Measurements from ENCODE around the gene CNBP. TPM values are rescaled to one million over a fixed set of nuclear protein-coding genes. Genes with fewer than 3 reads are reported as not detected.
"Not testable (repeated sequence)": the region's sequence is repeated elsewhere in the genome, so short reads cannot be mapped to it uniquely, and the experiment has no call there.

Gene CNBP
- polyA plus RNA-seq, 1 experiment = 268 TPM

- Histone ChIP-seq H3K27me3 (ENCODE audit: control insufficient read depth, insufficient read depth, low read length) (no peaks in the 10 kb centered on the region), H3K36me3 (ENCODE audit: control insufficient read depth, insufficient read depth, low read length) (no peaks in the 10 kb centered on the region), H3K4me3 (ENCODE audit: low read depth, low read length) (no peak overlapping the region)
- ChIA-PET POLR2A (interaction anchor here (1.2 kb wide), 1 partner anchor 10 kb away, joined by 5 read pairs; no protein-coding TSS in a partner anchor), CTCF (interaction anchor here (0.9 to 3.8 kb wide), 2 partner anchors 30 to 60 kb away, joined by 3 to 19 read pairs; no protein-coding TSS in a partner anchor)
- no peak for DNase-seq (ENCODE audit: low read depth)
- TF ChIP-seq CTCF (IDR thresholded peaks at IDR 0.05; ENCODE audit: insufficient read depth, low read depth, low read length) = no peak
These were observed 2.1 kb upstream of the CNBP start for GRCh38 chr3:129185783-129186182.

- ChIA-PET CTCF (interaction anchor here (0.9 kb wide), 1 partner anchor 31 kb away, joined by 3 read pairs; no protein-coding TSS in a partner anchor), POLR2A (interaction anchor here (1.2 kb wide), 1 partner anchor 11 kb away, joined by 5 read pairs; no protein-coding TSS in a partner anchor)
- not testable (repeated sequence) for H3K36me3 ChIP-seq (ENCODE audit: control insufficient read depth, insufficient read depth, low read length); H3K27me3 ChIP-seq (ENCODE audit: control insufficient read depth, insufficient read depth, low read length); DNase-seq (ENCODE audit: low read depth)
- H3K4me3 ChIP-seq (ENCODE audit: low read depth, low read length) = peak overlapping the region; percentile 89
These were observed 1.3 kb upstream of the CNBP start for GRCh38 chr3:129184784-129185542.

- no peak for DNase-seq (ENCODE audit: low read depth)
- Histone ChIP-seq H3K27me3 (ENCODE audit: control insufficient read depth, insufficient read depth, low read length) (no peaks in the 10 kb centered on the region), H3K36me3 (ENCODE audit: control insufficient read depth, insufficient read depth, low read length) (no peaks in the 10 kb centered on the region), H3K4me3 (ENCODE audit: low read depth, low read length) (peak overlapping the region; percentile 89)
- ChIA-PET CTCF (interaction anchor here (0.6 to 2.8 kb wide), 2 partner anchors 62 to 211 kb away, joined by 3 to 16 read pairs; no protein-coding TSS in a partner anchor), POLR2A (interaction anchor here (1.0 kb wide), 1 partner anchor 11 kb away, joined by 3 read pairs; no protein-coding TSS in a partner anchor)
- TF ChIP-seq CTCF (IDR thresholded peaks at IDR 0.05; ENCODE audit: insufficient read depth, low read depth, low read length) = no peak
These were observed 631 bp upstream of the CNBP start for GRCh38 chr3:129184396-129184657.

- DNase-seq (ENCODE audit: low read depth) = no peak
- Histone ChIP-seq H3K36me3 (ENCODE audit: control insufficient read depth, insufficient read depth, low read length) (peaks cover 1% of the 10 kb centered on the region; the same call in 1 of the 2 replicates), H3K27me3 (ENCODE audit: control insufficient read depth, insufficient read depth, low read length) (no peaks in the 10 kb centered on the region), H3K4me3 (ENCODE audit: low read depth, low read length) (peak overlapping the region; percentile 89)
- ChIA-PET POLR2A (interaction anchor here (0.6 kb wide), 1 partner anchor 61 kb away, joined by 4 read pairs; no protein-coding TSS in a partner anchor), CTCF (interaction anchor here (0.9 to 2.8 kb wide), 2 partner anchors 21 to 63 kb away, joined by 4 to 16 read pairs; no protein-coding TSS in a partner anchor)
- no peak for TF ChIP-seq CTCF (IDR thresholded peaks at IDR 0.05; ENCODE audit: insufficient read depth, low read depth, low read length)
These were observed 1.1 kb downstream of the CNBP start for GRCh38 chr3:129182390-129183185.

GRCh38 chr3:129181819-129182218 lies 1.9 kb downstream of the CNBP start:
- no peak for DNase-seq (ENCODE audit: low read depth)
- TF ChIP-seq CTCF (IDR thresholded peaks at IDR 0.05; ENCODE audit: insufficient read depth, low read depth, low read length) = no peak
- ChIA-PET POLR2A (no interaction called here), CTCF (interaction anchor here (0.9 to 2.8 kb wide), 2 partner anchors 20 to 64 kb away, joined by 4 to 16 read pairs; no protein-coding TSS in a partner anchor)
- H3K36me3 ChIP-seq (ENCODE audit: control insufficient read depth, insufficient read depth, low read length) = peaks cover 1% of the 10 kb centered on the region; the same call in 1 of the 2 replicates
- H3K4me3 ChIP-seq (ENCODE audit: low read depth, low read length) = peak overlapping the region; percentile 89
- no peaks in the 10 kb centered on the region for H3K27me3 ChIP-seq (ENCODE audit: control insufficient read depth, insufficient read depth, low read length)

Data from BJ (cell line).